Neural progenitor cell (in vitro differentiated cells): ENCODE data around the gene S100A16.

ENCODE experiments used
- CTCF ChIP-seq: fragments of 200-600 bp; sonication (generic); IDR thresholded peaks from 2 replicates; pipeline ENCODE4 v1.5.1; 2017; ENCODE audit warnings: antibody characterized with exemption, mild to moderate bottlenecking
- EZH2 ChIP-seq: fragments of 200-600 bp; sonication (generic); IDR thresholded peaks from 2 replicates; pipeline ENCODE4 v1.6.1; 2017; ENCODE audit warnings: antibody characterized with exemption, mild to moderate bottlenecking, moderate library complexity
- EZH2phosphoT487 ChIP-seq: fragments of 200-600 bp; sonication (generic); IDR thresholded peaks from 2 replicates; pipeline ENCODE4 v1.6.1; 2017; ENCODE audit warnings: antibody characterized with exemption

- TF ChIP-seq EZH2 (no peak), CTCF (no peak), EZH2phosphoT487 (no peak)
Measured at GRCh38 chr1:153629971-153630370, 17.0 kb upstream of the S100A16 start.
